Transverse colon (tissue), 3 donors: ENCODE results near the gene ACBD6.

Source experiments
- POLR2A ChIP-seq: fragments of 450-650 bp; IDR thresholded peaks from one replicate; pipeline ENCODE4 v1.6.1; 2016; ENCODE audit warnings: antibody characterized with exemption, mild to moderate bottlenecking, moderate library complexity
- TF ChIP-seq, protein P1 (sequence below), 5 experiments: fragments of 200-600 bp in 3 of 5; fragments of 450-650 bp in 2 of 5; sonication (generic) in 3 of 5; IDR thresholded peaks; 1 replicate in 2 of 5; 2 replicates in 3 of 5; pipeline ENCODE4 v1.5.1; 2016 to 2017; ENCODE audit warnings: antibody characterized with exemption in 5 of 5, inconsistent platforms in 3 of 5, mild to moderate bottlenecking in 2 of 5, moderate library complexity in 1 of 5

DNA sequence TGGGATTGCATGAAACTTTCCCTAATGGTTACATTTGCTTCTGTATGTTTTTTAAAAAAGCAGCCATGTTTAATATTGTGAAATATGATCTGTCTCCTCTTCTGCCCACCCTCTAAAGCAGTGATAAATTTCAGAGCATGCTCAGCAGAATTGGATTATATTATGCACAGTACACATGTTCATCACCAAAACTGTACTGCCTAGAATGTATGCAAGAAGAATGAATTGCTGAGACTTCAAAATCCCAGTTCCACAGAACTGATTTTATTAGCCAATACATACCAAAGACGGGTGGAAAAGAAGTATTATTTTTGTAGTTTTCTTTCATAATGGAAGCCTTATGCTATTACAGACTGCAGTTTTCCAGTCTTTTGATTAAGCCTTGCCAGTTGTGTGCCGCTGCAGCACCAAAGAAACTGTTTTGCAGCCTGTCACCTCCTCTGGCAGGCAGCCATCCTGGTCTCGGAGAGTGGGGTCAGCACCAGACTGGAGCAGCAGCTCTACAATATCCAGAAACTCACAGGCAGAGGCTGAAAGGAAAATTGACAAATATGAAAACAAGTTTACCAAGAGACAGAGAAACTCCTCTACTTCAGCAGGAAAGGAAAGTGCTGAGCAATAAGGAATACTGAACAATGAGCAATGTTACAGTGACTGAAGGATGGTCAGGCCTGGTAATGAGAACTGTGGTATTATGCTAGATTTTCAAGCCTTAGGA is 214.2 kb downstream of the ACBD6 start:
- TF ChIP-seq, protein P1, sequence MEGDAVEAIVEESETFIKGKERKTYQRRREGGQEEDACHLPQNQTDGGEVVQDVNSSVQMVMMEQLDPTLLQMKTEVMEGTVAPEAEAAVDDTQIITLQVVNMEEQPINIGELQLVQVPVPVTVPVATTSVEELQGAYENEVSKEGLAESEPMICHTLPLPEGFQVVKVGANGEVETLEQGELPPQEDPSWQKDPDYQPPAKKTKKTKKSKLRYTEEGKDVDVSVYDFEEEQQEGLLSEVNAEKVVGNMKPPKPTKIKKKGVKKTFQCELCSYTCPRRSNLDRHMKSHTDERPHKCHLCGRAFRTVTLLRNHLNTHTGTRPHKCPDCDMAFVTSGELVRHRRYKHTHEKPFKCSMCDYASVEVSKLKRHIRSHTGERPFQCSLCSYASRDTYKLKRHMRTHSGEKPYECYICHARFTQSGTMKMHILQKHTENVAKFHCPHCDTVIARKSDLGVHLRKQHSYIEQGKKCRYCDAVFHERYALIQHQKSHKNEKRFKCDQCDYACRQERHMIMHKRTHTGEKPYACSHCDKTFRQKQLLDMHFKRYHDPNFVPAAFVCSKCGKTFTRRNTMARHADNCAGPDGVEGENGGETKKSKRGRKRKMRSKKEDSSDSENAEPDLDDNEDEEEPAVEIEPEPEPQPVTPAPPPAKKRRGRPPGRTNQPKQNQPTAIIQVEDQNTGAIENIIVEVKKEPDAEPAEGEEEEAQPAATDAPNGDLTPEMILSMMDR (IDR thresholded peaks at IDR 0.05) = no peak
- TF ChIP-seq POLR2A = no peak
